Right cardiac atrium (tissue), 5 donors: Measurements from ENCODE around the gene DCAF7. TPM values are rescaled to one million over a fixed set of nuclear protein-coding genes. Genes with fewer than 3 reads are reported as not detected.
A peak's percentile ranks its signal among the peaks of the same experiment; 100 is the strongest.

Experiments
- ATAC-seq, 2 donors: fragments of 200-7000 bp; cut with Tn5 transposase; one replicate each; pipeline versions ENCODE4 v1.8.0 to v1.9.1; 2020; ENCODE audit warnings: moderate library complexity in 2 of 2, mild to moderate bottlenecking in 1 of 2
- DNase-seq, 3 donors: peaks; one replicate each; pipeline ENCODE4 v3.0.0-alpha.2; 2020
- H3K27ac ChIP-seq: one replicate; pipeline ENCODE4 v1.5.1; 2013; ENCODE audit warnings: mild to moderate bottlenecking, low read length, control low read depth, moderate library complexity
- H3K27me3 ChIP-seq: one replicate; pipeline ENCODE4 v1.6.1; 2013; ENCODE audit not compliant: control insufficient read depth, insufficient read depth
- H3K4me1 ChIP-seq: one replicate; pipeline ENCODE4 v1.6.1; 2013; ENCODE audit warnings: low read length; ENCODE audit not compliant: control insufficient read depth, insufficient read depth
- H3K4me3 ChIP-seq: one replicate; pipeline ENCODE4 v1.5.1; 2013; ENCODE audit warnings: low read length, control low read depth
- H3K9me3 ChIP-seq: one replicate; pipeline ENCODE4 v1.6.1; 2013; ENCODE audit warnings: low read length; ENCODE audit not compliant: control insufficient read depth
- WGBS: extraction: QIAGEN DNeasy Blood & Tissue Kit; methylation state at CpG from one replicate; pipeline ENCODE4 v1.1.7; 2013; 5-methylcytosine and 5-hydroxymethylcytosine counted together
- intact Hi-C, 4 donors: fragments of 100-400 bp; cut with DNase I; formaldehyde crosslinking; loops; one replicate each; pipeline versions ENCODE4 v1.11.0 to v1.14.0; 2022 to 2023
- polyA plus RNA-seq: library from polyadenylated mRNA; stranded (reverse); fragments of 200-250 nt; gene quantifications from one replicate; pipeline ENCODE4 v1.2.3, GENCODE V29; 2013
- total RNA-seq, 4 donors: library from RNA; stranded (reverse); fragmentation: NEBNext Ultra II Directional; extraction: Animal tissue kit (Norgen Biotek cat#: 25700); gene quantifications; one replicate each; pipeline ENCODE4 v1.2.1, GENCODE V29; 2021
- donor health status: healthy with polysubstance abuse.
- donor health status: DM: no; HTN: yes; CAD: no.
- donor health status: DM: no; HTN: no; CAD: no.
- donor health status: DM: no; HTN: yes; CAD: no; lungs with severe emphysema.
- donor health status: DM: yes; HTN: yes; CAD: no.

The DCAF7 gene
- total and polyA plus RNA-seq, 5 donors: 15.1 to 57.3 (median 48.6) TPM

DNA sequence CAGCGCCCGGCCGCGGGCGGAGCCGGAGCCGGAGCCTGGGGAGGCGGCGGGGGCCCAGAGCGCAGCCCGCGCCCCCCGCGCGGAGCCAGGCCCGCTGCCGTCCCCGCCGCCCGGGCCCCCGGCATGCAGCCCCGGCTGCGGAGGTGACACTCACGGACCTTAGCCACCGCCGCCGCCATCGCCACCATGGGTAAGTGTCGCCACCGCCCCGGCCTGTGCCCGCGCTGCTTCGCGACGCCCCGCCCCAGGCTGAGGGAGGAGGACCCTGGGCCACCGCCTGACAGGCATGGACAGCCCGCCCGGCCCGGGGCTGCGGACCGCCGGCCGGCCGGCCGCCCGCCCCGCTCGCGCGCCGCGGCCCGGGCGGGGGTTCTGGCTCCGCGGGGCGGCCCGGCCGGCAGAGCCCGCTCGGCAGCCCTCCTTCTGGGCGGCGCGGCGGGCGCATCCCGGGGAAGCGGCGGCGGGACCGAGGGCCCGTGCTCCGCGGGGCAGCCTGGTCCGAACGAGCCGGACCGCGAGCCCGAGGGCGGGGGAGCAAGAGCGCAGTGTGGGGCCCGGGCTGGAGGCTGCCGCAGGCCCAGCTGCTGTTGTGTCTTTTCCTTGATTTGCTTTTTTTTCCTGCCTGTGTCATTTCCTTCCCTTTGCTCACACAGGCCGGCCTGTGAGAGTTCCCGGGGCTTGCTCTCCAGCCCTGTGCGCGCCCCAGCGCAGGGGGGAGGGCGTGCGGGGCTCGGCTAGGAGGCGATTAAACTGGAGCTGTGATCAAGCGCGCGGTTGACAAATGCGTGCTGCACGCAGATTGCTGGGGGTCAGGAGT lies 72.5 kb downstream of the DCAF7 start:
- Histone ChIP-seq H3K4me1 (peaks cover 2% of the 10 kb centered on the region), H3K27ac (peak overlapping the region; percentile 89), H3K4me3 (peak overlapping the region; percentile 87), H3K27me3 (no peaks in the 10 kb centered on the region), H3K9me3 (no peaks in the 10 kb centered on the region)
- DNase-seq: peak; percentile 76 to 92 (median 91)
- intact Hi-C loops: no loop called here
- ATAC-seq: peak; percentile 12 to 31
- under 1% methylated on average over 100 of the region's 100 CpGs for WGBS

DNA sequence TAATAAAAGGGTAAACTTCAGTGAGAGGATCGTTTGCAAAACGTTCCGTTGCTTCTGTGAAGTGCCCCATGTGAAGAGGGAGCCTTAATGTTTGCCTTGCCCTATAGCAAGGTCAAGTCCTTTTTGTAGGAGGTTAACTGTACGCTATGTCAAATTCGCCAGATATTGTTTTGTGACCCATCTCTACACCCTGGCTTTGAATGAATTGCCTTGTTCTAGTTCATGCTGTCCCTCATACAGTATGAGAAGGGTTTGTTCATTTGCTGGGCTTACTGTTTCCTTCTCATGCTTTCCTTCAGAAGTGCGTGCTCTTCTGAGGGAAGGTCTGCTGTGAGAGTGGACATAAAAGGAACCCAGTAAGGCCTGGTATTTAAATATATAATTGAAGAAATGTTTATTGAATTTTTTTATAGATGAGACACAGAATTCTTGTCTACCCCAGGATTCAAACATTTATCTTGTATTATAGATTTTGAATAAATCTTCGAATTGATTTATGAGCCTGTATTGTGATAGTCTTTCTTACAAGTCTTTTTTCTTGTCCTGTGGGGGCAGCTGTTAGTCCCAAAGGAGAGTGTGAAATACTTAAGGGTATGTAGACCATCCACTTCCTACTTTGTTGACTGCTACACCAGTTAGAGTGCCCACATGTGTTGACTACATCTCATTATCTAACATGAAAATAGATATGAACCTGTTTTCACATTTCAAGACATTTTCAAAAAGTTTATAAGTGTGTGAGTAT lies 73.7 kb downstream of the DCAF7 start:
- H3K27me3 ChIP-seq: no peaks in the 10 kb centered on the region
- peaks cover 3% of the 10 kb centered on the region for H3K4me1 ChIP-seq
- no peaks in the 10 kb centered on the region for H3K9me3 ChIP-seq
- H3K4me3 ChIP-seq: peak overlapping the region; percentile 87
- 26% methylated on average over 7 of the region's 7 CpGs for WGBS
- intact Hi-C loops: no loop called here
- H3K27ac ChIP-seq: peak overlapping the region; percentile 6
- ATAC-seq: no peak
- DNase-seq: no peak

DNA sequence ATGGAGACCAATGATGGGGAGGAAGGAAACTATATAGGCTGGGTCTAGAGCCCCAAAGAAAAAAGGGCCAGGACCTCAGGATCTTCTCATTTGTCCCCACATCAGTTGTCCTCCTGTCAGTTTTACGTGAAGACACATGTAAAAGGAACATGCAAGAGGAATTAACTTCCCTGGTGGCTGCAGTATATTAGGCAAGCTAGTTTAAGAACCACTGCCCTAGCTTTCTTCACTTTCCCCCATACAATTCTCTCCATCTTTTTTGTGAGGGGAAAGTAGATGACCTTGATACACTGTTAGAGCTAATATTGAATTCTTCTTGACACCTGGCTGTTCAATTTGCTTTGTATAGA lies 74.2 kb downstream of the DCAF7 start:
- DNase-seq (no peak), ATAC-seq (no peak)
- H3K27me3 ChIP-seq: no peaks in the 10 kb centered on the region
- H3K4me3 ChIP-seq: peak overlapping the region; percentile 87
- intact Hi-C loops: no loop called here
- H3K27ac ChIP-seq: no peak overlapping the region
- WGBS: 50% methylated on average over 1 of the region's 1 CpG
- H3K4me1 ChIP-seq: peaks cover 4% of the 10 kb centered on the region
- H3K9me3 ChIP-seq: no peaks in the 10 kb centered on the region

DNA sequence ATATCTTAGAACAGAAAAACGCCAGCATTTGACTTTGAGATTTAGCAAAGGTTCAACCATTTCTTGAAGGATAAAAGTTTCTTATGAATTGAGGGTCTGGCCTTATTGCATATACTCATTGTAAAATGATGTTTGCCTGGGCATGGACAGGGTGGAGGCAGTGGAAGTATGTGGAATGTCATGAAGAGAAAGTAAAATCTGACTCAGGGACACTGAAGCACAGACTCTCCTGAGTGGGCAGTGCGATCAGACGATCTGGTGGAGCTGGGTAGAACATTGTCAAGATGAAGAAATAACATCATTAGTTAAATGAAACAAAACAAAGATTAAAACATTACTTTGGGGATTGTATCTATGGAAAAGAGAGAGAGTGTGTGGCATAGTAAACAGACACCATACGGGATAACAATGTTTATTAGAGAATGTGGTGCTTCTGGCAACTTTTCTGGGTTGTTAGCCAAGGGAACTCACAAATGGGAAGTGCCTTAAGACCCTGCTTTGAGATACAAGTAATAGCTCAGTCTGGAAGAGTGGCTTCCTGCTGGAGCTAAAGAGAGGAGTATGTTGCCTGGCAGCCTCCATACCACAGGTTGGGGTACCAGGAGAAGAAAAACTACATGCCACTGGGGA lies 76.4 kb downstream of the DCAF7 start:
- intact Hi-C loops: no loop called here
- WGBS: 46% methylated on average over 4 of the region's 4 CpGs
- Histone ChIP-seq H3K27ac (no peak overlapping the region), H3K4me1 (peaks cover 4% of the 10 kb centered on the region), H3K27me3 (no peaks in the 10 kb centered on the region), H3K9me3 (no peaks in the 10 kb centered on the region), H3K4me3 (no peak overlapping the region)
- no peak for ATAC-seq
- no peak for DNase-seq

GRCh38 chr17:63629627-63630026 lies 79.3 kb downstream of the DCAF7 start:
- peak; percentile 56 to 64 for ATAC-seq
- Histone ChIP-seq H3K4me3 (no peak overlapping the region), H3K4me1 (peaks cover 7% of the 10 kb centered on the region), H3K9me3 (no peaks in the 10 kb centered on the region), H3K27me3 (no peaks in the 10 kb centered on the region), H3K27ac (no peak overlapping the region)
- no peak for DNase-seq
- WGBS: 19% methylated on average over 1 of the region's 1 CpG
- intact Hi-C loops: no loop called here

GRCh38 chr17:63631062-63631461 lies 80.8 kb downstream of the DCAF7 start:
- H3K4me3 ChIP-seq: no peak overlapping the region
- no peaks in the 10 kb centered on the region for H3K27me3 ChIP-seq
- H3K9me3 ChIP-seq: no peaks in the 10 kb centered on the region
- no peak for DNase-seq
- peaks cover 7% of the 10 kb centered on the region for H3K4me1 ChIP-seq
- intact Hi-C loops: no loop called here
- no peak for ATAC-seq
- no peak overlapping the region for H3K27ac ChIP-seq
- WGBS: 82% methylated on average over 3 of the region's 3 CpGs

- intact Hi-C loops: no loop called here
- Histone ChIP-seq H3K9me3 (no peaks in the 10 kb centered on the region), H3K27ac (no peak overlapping the region), H3K27me3 (no peaks in the 10 kb centered on the region), H3K4me3 (no peak overlapping the region), H3K4me1 (peaks cover 8% of the 10 kb centered on the region)
- ATAC-seq (no peak), DNase-seq (no peak)
- 84% methylated on average over 1 of the region's 1 CpG for WGBS
Observed at GRCh38 chr17:63631626-63632025, 81.3 kb downstream of the DCAF7 start.

- peaks cover 9% of the 10 kb centered on the region for H3K4me1 ChIP-seq
- H3K9me3 ChIP-seq: no peaks in the 10 kb centered on the region
- no peak overlapping the region for H3K27ac ChIP-seq
- H3K27me3 ChIP-seq: no peaks in the 10 kb centered on the region
- intact Hi-C loops: no loop called here
- no peak overlapping the region for H3K4me3 ChIP-seq
- no peak for DNase-seq
- ATAC-seq: no peak
Observed at GRCh38 chr17:63633742-63634141, 83.5 kb downstream of the DCAF7 start.

DNA sequence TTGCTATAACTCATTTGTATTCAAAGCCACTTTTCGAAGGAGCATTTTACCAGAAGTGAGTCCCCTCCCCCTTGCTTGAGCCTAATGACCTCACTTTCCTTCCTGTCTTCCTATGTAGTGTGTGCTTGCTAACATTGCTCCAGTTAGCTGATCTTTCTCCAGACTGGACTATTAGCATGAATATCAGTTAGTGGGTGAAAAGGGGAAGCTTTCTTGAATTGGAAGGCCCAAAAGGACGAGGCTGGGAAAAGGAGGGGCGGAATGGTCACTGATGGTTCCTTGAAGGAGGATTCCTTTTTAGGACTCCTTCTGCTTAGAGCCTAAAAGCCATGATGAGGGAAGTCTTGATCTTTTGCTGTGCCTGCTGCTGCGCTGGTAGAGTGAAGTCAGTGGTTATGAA lies 83.9 kb downstream of the DCAF7 start:
- peak overlapping the region; percentile 65 for H3K27ac ChIP-seq
- H3K4me3 ChIP-seq: no peak overlapping the region
- intact Hi-C loops: no loop called here
- ATAC-seq (peak; percentile 62 to 76), DNase-seq (no peak)
- WGBS: 56% methylated on average over 4 of the region's 4 CpGs
- H3K9me3 ChIP-seq: no peaks in the 10 kb centered on the region
- H3K27me3 ChIP-seq: no peaks in the 10 kb centered on the region
- peaks cover 7% of the 10 kb centered on the region for H3K4me1 ChIP-seq

DNA sequence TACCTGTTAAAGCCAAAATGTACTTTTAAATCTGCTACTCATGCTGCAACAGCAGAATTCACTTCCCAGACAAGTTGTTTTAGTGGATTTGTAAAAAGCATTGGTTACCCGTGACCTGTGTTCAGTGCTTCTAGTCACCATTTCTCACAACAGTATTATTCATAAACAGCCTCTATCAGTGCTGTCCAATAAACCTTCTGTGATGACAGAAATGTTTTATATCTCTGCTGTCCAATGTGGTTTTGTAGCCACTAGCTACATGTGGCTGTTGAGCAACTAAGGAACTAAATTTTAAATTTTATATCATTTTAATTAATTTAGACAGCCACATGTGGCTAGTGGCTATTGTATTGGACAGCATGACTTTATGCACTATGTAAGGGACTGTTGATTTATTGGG lies 84.5 kb downstream of the DCAF7 start:
- intact Hi-C loops: no loop called here
- no peak for ATAC-seq
- no peaks in the 10 kb centered on the region for H3K27me3 ChIP-seq
- H3K27ac ChIP-seq: no peak overlapping the region
- WGBS: 87% methylated on average over 1 of the region's 1 CpG
- no peak overlapping the region for H3K4me3 ChIP-seq
- H3K4me1 ChIP-seq: peaks cover 7% of the 10 kb centered on the region
- no peak for DNase-seq
- H3K9me3 ChIP-seq: no peaks in the 10 kb centered on the region

DNA sequence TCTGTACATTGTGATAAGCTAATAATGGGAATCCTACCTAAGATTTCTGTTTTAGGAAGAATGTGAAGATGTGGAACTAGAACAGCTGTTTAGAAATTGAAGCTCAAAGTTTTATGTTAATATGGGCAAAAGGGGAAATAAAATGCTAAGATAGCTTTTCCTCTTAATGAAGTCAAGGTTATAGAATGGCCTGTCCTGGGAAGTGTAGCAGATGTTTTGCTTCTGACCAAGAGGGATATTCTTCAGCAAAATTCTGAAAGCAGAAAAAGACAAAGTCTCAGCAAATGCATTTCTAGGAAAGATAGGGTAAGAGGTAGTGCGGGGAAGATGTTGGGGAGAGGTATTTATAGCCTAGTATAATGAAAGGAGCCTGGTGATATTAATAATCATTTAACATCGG lies 85.0 kb downstream of the DCAF7 start:
- Histone ChIP-seq H3K27ac (no peak overlapping the region), H3K9me3 (no peaks in the 10 kb centered on the region), H3K4me3 (no peak overlapping the region), H3K27me3 (no peaks in the 10 kb centered on the region), H3K4me1 (peaks cover 7% of the 10 kb centered on the region)
- no peak for DNase-seq
- ATAC-seq: no peak
- intact Hi-C loops: no loop called here
- WGBS: 72% methylated on average over 2 of the region's 2 CpGs
